Stimulated activated CD8-positive, alpha-beta memory T cell treated with anti-CD3 and anti-CD28 coated beads, Interleukin-4, amount 100 ng/mL, for 4 hours (primary cell): Measurements from ENCODE around the gene GNG10.
"Not testable (repeated sequence)": the region's sequence is repeated elsewhere in the genome, so short reads cannot be mapped to it uniquely, and the experiment has no call there.

Source experiments
- DNase-seq, 2 donors: peaks; one replicate each; pipeline ENCODE4 v3.0.0-alpha.2; 2020; ENCODE audit warnings: low read depth in 2 of 2, low spot score in 1 of 2

Gene GNG10

GRCh38 chr9:111661150-111661801 lies at the start of gene GNG10:
Gene GNG10, plus strand, starts transcription at chr9:111661605. Its CDS starts 30 bp downstream, at chr9:111661635.
- peak; percentile 34 for DNase-seq

DNA sequence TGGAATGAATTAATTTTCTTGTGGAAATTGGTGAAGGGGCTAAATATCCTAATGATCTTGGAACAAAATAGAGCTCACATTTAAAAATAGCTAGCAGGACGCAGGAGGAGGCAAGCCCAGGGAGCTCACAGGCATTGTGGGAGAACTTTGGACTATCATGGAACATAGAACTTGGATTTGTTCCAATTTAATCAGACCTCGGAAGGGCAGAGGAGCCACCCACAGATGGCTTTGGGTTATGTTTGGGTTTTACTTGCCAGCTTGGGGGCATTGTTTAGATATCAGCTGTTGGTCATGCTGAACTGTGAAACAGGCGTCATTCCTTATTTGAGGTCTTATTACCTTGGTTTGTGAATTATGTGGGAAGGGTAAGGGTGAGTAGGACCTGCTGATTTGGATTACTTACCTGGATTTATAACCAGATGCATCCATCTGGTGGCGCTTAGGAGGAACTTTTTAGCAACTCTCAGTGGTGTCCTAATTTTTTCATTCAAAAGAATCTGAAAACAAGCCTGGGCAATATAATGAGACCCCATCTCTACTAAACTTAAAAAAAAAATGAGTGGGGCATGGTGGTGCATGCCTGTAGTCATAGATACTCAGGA lies 47.9 kb upstream of the GNG10 start:
- no peak for DNase-seq

GRCh38 chr9:111615928-111616327 lies 45.5 kb upstream of the GNG10 start:
- no peak for DNase-seq

- not testable (repeated sequence) for DNase-seq
Measured at GRCh38 chr9:111617349-111617748, 44.1 kb upstream of the GNG10 start.

DNA sequence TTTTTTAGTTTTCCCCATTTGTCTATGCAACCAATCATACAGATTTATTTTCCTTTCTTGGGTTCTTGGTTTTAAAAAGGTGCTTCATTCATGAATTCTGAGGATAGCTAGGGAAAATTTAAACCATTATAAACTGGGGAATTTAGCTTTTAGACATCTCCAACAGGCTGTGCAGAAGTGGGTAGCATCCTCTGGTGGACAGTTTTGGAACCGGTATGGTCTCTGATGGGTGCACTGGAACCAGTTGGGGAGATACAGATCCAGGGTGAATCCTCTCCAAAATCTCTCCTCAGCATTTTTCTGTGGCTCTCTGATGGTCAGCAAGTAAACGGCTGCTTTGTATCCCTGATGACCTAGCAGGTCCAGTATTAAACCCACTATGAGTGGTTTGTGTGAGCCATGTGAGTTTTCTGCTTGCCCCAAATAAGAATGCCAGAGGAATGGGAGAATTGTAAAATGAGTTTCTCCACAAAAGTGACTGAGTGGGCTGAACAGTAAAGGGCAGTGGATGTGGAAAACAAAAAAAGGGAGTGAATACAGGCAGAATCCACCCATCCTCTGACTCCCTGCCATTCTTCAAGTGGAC lies 39.4 kb upstream of the GNG10 start:
- no peak for DNase-seq

GRCh38 chr9:111622626-111623025 lies 38.8 kb upstream of the GNG10 start:
- DNase-seq: no peak

DNA sequence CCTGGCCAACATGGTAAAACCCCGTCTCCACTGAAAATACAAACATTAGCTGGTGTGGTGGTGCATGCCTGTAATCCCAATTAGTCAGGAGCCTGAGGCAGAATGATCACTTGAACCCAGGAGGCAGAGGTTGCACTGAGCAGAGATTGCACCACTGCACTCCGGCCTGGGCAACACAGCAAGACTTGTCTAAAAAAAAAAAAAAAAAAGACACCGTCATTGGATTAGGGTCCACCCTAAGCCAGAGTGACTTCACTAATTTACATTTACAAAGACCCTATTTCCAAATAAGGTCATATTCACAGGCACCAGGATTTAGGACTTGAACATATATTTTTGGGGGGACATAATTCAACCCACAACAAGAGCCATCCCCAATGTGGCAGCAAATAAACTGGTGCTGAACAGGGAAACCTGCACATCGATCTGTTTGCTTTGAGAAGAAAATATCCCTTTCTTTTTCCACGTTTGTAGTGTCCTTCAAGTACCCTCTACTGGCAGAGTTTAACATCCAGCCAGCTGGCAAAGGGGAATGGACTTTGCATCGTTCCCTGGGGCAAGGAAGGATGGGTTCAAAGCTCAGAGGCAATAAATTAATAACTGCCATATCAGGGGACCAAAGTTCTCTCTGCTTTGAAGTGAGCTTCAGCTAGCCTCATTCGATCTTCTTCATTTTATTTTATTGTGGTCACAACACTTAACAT lies 34.0 kb upstream of the GNG10 start:
- no peak for DNase-seq

DNA sequence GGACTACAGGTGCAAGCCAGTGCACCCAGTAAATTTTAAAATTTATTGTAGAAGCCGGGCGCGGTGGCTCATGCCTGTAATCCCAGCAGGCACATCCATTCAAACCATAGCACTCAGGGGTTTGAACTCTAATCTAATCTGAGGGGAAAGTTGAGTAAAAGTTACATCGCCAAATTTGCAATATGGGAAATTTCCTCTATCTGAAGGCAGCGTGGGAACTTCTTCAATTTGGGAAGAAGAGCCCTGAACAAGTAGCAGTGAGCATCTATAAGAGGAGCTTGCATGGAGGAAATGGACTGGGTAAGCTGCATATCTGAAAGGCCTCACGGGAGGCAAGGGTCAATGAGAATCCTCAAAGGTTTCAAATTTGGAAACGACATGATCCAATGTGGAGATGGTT lies 33.0 kb upstream of the GNG10 start:
- no peak for DNase-seq

DNA sequence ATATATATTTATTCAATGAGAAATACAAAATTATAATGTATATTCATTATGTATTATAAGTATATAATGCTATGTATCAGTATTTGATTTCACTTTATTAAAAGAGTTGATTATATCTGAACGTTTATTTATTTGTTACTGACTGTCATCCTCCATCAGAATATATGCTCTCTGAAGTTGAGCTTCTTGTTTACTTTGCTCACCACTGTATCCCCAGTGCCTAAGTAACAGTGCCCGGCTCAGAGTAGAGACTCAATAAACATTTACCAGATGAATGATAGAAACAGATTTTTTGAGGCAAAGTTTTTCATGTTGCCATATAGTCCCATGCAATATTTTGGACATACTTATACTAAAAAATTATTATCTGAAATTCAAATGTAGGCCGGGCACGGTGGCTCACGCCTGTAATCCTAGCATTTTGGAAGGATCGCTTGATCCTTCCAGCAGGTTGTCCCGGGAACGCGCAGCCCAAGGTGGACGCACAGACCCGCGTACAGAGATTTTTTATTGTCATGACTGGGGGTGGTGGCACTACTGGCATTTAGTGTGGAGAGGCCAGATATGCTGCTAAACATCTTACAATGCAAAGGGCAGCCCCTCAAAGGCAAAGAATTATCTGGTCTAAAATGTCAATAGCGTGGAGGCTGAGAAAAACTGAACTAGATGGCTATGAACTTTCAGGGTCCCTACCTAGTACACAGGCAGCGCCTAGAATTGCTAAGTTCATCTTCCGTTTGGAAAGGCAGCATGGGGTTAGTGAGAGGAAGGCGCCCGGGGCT lies 31.0 kb upstream of the GNG10 start:
- no peak for DNase-seq

- no peak for DNase-seq
Measured at GRCh38 chr9:111630964-111631213, 30.5 kb upstream of the GNG10 start.

GRCh38 chr9:111631214-111631971 lies 30.0 kb upstream of the GNG10 start, which contains the start of gene DNAJC25:
Gene DNAJC25, plus strand, starts transcription at chr9:111631334. Its CDS starts 74 bp downstream, at chr9:111631408.
- DNase-seq: peak; percentile 92 to 93

DNA sequence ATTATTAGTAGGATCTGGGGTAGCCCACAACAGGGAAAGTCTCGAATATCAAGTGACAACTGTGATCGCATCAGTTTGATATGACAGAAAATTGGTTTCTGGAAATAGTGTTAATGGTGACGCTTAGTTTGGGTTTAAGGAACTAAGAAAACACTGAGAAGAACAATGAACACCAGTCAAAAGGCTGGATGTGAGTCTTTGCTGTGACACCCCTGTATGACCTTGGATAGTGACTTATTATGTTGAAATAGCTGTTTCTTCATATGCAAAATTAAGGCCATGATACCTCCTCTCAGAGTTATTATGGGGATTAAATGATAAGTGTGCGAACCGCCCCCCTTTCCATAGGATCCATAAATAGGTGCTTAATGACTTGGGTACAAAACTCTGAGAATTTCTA lies 29.3 kb upstream of the GNG10 start:
- no peak for DNase-seq

GRCh38 chr9:111632695-111633388 lies 28.6 kb upstream of the GNG10 start:
- no peak for DNase-seq

GRCh38 chr9:111633389-111633736 lies 28.0 kb upstream of the GNG10 start:
- DNase-seq: no peak

- DNase-seq: no peak
Measured at GRCh38 chr9:111634860-111635259, 26.5 kb upstream of the GNG10 start.

- no peak for DNase-seq
Measured at GRCh38 chr9:111637421-111637950, 23.9 kb upstream of the GNG10 start.

- DNase-seq: no peak
Measured at GRCh38 chr9:111644195-111644772, 17.1 kb upstream of the GNG10 start.

- DNase-seq: no peak
Measured at GRCh38 chr9:111645806-111646205, 15.6 kb upstream of the GNG10 start.

GRCh38 chr9:111646417-111646816 lies 15.0 kb upstream of the GNG10 start:
- DNase-seq: no peak

GRCh38 chr9:111648066-111648465 lies 13.3 kb upstream of the GNG10 start:
- no peak for DNase-seq
